Activated CD8-positive, alpha-beta memory T cell treated with anti-CD3 and anti-CD28 coated beads for 4 hours (primary cell): Measurements from ENCODE around the gene FAAH2.
"Not testable (repeated sequence)": the region's sequence is repeated elsewhere in the genome, so short reads cannot be mapped to it uniquely, and the experiment has no call there.

Experiments used
- DNase-seq, 2 donors: peaks; one replicate each; pipeline ENCODE4 v3.0.0-alpha.2; 2020; ENCODE audit warnings: low read depth in 2 of 2

The FAAH2 gene

DNA sequence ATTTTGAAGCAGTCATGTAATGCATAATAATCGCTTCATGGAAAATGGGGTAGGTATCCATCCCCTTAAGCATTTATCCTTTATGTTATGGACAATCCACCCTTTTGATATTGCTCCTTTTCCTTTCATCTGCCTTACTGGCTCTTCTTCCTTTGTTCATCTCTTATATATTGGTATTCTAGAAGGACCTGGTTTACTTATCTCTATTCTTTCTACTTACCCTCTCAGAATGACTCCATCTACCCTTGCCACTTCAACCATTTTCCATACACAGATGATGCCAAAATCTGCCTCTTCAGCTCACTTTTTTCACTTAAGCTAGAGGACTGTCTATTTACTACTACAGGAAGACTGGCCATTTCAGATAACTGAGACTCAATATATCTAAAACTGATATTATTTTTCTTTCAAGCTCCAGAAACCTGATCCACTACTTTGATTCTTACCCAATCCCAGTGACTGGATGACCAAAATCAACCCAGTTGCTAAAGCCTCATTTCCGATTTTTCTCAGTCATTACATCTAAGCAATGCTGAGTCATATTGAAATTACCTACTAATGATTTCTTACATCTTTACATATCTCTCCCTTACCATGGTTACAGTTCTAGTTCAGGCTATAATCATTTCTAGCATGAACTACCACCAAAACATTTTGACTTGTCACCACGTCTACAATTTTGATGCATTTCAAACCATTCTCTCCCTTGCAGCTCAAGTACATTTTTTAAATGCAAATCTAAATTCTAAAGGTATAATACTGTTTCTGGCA, 93.7 kb downstream of the FAAH2 start:
- no peak for DNase-seq

DNA sequence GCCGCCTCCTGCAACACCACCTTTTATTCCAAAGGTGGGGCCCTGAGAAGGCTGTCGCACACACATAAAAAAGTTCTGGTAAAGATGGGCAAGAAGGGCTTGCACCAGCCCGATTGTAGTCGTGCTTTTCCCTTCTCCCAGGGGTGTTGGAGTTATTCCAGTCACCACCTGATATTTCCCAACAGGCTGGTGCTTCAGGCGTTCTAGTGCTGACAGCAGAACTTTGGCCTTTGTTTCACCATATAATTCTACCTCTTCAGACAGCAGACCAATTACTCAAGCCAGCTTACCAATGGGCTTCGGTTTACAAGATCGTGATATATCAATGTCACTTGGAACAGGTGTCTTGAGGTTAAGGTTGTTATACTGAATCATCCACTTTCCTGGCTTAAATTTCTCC, 107.7 kb downstream of the FAAH2 start:
- not testable (repeated sequence) for DNase-seq

GRCh38 chrX:57403191-57403590, 116.7 kb downstream of the FAAH2 start:
- DNase-seq, result not testable (repeated sequence)

GRCh38 chrX:57406149-57406548, 119.6 kb downstream of the FAAH2 start:
- no peak for DNase-seq

DNA sequence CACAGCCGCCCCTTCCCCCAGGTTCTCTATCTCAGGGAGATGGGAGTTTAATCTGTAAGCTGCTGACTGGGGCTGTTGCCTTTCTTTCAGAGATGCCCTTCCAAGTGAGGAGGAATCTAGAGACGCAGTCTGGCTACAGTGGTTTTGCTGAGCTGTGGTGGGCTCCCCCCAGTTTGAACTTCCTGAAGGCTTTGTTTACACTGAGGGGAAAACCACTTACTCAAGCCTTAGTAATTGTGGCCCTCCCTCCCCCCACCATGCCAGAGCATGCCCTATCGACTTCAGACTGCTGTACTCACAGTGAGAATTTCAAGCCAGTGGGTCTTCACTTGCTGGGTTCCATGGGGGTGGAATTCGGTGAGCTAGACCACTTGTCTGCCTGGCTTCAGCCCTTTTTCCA, 131.3 kb downstream of the FAAH2 start:
- no peak for DNase-seq

- DNase-seq, result no peak
These were observed 135.8 kb downstream of the FAAH2 start for GRCh38 chrX:57422289-57422688.

GRCh38 chrX:57422790-57423189, 136.3 kb downstream of the FAAH2 start:
- DNase-seq, result no peak

- no peak for DNase-seq
These were observed 158.6 kb downstream of the FAAH2 start for GRCh38 chrX:57445076-57445475.

DNA sequence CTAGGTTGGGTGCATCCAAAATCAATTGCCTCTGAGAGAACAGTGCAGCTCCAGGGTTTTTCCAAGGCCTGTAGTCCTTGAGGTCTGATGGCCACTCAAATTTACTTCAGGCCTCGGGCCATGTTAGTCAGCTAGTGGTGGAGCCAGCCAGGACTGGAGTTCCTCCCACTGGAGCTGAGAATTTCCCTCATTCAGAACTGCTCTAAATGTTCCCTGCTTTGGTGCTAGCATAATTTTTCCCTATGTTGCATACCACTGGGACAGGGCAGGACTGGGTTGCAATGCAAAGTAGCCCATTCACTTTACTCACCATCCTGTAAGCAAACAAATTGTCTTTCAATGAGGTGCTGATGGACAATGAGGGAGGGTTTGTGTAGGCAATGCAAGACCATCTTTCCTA, 159.3 kb downstream of the FAAH2 start:
- DNase-seq, result no peak

GRCh38 chrX:57447856-57448255, 161.3 kb downstream of the FAAH2 start:
- DNase-seq, result no peak

GRCh38 chrX:57451426-57452020, 165.0 kb downstream of the FAAH2 start:
- DNase-seq, result no peak

GRCh38 chrX:57453901-57454300, 167.4 kb downstream of the FAAH2 start:
- DNase-seq, result no peak

DNA sequence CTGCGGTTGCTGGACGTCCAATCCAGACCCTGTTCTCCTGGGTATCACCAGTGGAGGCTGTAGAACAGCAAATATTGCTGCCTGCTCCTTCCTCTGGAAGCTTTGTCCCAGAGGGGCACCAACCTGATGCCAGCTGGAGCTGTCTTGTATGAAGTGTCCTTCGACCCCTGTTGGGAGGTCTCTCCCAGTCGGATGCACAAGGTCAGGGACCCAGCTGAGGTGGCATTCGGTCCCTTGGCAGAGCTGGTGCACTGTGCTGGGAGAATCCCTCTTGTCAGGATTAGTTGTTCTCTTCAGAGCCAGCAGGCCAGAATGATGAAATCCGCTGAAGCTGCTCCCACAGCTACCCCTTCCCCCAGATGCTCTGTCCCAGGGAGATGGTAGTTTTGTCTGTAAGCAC, 195.0 kb downstream of the FAAH2 start:
- DNase-seq, result no peak

GRCh38 chrX:57516491-57516890, 230.0 kb downstream of the FAAH2 start:
- no peak for DNase-seq

DNA sequence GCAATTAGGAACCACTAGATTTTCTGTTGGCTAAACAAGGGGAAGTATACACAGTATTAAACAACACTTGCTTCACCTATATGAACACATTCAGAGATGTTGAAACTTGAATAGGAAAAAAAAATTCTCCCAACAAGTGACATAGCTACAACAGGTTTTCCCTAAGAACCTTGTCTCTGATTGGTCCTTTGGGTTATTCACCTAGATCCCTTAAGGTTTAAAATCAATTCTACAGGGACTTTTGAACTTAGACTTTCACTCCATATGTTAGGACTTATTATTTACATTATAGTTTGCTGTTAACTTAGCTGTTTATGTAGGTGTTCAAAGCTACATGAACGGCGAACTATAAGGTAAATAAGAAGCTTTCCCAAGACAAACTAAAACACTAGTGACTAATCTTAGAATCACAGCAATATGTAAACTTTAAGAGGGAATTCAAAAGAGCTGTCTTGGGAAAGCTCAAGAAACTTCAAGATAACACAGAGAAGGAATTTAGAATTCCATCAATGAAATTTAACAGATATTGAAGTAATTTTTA, 233.1 kb downstream of the FAAH2 start:
- no peak for DNase-seq

DNA sequence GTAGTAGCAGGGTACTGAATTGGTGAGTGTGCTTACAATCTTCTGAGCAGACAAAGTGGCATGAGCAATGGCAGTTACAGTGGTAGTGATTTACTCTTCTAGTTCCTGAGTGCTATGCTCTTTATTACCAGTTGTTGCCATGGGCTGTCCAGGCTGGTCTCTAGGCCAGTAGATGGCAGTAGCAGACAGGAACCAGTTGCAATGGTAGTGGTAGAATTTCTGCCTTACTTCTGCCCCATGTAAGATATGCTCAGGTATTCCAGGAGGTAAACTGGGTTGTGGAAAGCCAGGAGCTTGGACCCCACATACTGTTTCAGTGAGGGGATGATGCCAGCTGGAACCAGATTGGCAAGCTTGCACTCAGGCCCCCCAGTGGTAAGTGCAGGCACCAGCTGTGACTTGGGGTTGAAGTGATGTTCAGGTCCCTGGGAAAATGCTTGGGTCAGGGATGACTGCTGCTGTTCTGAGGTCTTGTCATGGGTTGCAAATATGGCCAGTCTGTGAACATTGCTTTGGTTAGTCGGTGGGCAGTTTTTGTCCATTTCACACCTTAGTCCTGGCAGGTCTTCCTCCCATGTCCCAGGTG, 242.3 kb downstream of the FAAH2 start:
- no peak for DNase-seq
